HG03159 (cell line): ENCODE measurements around the gene ZNF581.

Experiments used
- ATAC-seq: cut with Tn5 transposase; IDR thresholded peaks from one replicate; pipeline ENCODE4 v1.9.1; 2021; ENCODE audit warnings: mild to moderate bottlenecking, moderate library complexity; ENCODE audit not compliant: unreplicated experiment

Gene ZNF581

GRCh38 chr19:55677572-55678028 is 34.2 kb downstream of the ZNF581 start:
- ATAC-seq: no peak

DNA sequence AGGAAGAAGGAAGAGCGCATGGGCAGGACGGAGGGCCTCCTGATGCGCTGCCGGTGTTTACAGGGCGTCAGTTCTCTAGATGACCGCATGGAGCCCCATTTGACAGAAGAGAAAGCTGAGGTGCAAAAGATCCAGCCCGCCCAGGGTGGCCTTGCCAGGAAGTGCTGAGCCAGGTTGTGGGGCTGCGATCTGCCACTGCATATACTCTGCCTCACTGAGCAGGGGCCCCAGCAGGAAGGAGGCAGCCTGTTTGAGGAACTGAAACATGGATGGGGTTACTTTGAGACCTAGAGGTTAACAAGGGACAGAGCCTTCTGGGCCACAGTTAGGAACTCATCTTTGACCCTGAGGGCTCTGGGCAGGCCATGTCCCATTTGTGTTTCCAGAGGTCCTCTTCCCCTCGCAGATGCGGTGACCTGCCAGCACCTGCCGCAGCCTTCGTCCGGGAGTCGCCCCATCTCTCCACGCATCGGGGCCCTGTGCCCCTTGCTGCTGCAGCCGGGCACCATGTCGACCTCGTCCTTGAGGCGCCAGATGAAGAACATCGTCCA is 34.7 kb downstream of the ZNF581 start:
- ATAC-seq: peak; percentile 76

- no peak for ATAC-seq
Measured at GRCh38 chr19:55679343-55680257, 36.2 kb downstream of the ZNF581 start.

- no peak for ATAC-seq
Measured at GRCh38 chr19:55680339-55681130, 37.1 kb downstream of the ZNF581 start.

GRCh38 chr19:55681131-55682092 is 38.0 kb downstream of the ZNF581 start:
- no peak for ATAC-seq

DNA sequence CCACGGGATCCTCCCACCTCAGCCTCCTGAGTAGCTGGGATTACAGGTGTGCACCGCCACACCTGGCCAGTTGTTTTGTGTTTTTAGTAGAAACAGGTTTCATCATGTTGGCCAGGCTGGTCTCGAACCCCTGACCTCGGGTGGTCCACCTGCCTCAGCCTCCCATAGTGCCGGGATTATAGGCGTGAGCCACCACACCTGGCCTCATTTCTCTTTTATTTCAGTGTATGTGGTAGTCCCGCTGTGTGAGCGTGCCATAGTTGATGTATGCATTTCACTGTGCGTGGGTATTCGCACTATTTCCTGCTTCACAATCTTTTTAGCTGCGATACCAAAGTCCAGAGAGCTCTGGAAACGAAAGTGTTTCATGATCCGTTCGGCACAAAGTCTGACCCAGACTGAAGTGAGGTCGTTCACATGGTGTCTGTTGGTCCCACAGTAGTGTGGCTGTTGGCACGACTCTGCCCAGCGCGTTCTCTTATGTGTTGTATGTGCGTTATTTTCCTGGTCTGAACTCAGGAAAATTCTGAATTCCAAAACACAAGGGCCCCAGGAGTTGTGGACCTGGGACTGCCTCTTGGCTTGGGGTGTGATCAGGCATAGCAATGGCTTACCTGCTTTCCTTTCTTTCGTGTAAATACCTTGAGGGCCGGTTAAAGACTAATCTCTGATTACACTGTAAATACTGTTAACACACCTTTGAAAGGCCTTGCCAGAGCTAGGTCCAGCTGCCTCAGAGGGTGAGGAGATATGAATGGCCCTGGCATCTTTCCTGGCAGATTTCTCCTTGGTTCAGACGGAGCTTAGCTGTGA is 40.2 kb downstream of the ZNF581 start:
- ATAC-seq: no peak

- ATAC-seq: no peak
Measured at GRCh38 chr19:55684946-55685681, 41.7 kb downstream of the ZNF581 start.

DNA sequence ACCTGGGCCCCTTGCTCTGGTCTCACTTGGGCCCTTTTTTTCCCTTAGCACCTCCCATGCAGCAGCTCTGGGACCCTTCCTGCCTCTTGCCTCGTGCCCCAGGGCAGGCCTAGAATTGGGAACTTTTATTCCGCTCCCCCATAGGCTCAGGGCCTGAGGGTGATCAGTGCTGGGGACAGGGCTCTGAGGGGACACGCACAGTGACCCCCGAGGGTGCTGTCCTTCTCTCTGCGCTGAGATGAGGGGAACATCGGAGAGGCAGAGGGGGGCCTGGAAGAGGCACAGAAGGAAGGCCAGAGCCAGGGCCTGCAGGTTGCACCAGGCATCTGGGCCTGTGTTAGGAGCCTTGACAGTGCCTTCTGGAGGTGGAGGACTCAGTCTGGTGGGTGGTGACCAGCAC is 42.3 kb downstream of the ZNF581 start:
- no peak for ATAC-seq

DNA sequence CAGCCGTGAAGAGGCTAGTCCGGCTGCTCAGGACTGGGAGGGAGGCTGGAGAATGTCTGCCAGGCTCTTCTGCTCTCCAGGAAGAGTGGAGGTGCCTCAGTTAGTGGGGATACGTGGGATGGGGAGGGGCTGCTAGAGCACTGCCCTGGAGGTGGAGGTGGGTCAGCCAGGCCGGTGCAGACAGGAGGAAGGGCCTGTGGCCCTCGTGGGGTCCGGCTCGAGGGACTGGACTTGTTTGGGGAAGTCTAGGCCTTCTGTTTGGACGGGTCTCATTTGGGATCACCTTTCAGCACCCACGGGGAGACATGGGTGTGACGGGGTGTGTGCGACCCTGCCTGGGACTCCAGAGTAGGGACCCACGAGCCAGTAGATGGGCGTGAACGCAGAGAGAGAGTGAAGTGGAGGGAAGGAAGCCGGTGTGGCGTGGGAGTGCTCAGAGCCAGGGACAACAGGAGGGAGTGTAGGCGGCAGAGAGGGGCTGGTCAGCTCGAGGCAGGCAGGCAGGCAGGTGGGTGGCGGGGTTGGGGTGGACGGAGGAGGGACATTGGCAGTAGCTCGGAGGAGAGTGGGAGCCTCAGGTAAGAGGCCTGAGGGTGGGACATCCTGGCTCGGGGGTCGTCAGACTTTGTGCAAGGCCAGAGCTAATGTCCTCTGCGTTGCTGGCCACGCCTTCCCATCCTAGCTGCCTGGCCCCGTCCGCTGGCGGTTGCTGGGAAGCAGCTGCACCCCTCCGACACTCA is 43.0 kb downstream of the ZNF581 start:
- no peak for ATAC-seq

DNA sequence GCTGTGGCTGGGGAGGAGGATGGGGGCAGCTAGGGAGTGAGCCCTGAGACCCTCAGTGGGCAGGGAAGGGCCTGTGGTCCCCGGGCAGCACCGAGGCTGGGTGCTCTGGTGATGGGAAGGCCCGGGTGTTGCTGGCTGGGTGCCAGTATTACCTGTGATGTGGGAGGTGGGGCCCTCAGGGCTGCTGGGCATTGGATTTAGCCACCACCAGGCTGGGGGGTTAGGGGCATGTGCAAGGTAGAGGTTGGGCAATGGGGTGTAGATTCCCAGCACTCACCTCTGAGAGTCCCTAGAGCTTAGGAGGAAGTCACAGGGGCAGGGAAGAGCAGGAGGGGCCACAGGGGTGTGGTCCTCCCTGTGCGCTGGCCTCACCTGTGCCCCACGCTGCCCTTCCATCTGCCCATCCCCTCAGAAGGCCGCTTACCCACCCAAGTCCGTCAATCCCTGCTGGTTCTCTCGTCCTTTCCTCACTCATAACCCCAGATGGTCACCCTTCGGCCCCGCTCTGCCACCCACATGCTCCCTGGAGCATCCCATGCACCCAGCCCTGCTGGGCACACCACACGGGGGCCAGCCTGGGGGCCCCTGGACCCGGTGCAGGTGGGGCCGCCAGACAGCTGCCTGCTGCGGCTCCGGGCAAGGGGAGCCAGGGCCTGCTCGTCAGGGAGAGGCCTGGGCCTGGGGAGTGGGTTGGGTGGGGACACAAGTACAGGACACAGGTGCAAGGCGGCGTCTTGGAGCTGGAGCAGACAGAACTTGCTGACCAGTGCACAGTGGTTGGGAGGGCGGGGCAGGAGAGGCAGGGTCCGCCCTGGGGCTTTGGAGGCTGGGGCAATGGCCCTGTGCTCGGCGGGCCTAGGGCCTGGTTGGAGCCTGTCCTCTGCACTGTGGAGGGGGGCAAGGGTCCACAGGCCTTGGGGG is 44.1 kb downstream of the ZNF581 start:
- ATAC-seq: no peak

DNA sequence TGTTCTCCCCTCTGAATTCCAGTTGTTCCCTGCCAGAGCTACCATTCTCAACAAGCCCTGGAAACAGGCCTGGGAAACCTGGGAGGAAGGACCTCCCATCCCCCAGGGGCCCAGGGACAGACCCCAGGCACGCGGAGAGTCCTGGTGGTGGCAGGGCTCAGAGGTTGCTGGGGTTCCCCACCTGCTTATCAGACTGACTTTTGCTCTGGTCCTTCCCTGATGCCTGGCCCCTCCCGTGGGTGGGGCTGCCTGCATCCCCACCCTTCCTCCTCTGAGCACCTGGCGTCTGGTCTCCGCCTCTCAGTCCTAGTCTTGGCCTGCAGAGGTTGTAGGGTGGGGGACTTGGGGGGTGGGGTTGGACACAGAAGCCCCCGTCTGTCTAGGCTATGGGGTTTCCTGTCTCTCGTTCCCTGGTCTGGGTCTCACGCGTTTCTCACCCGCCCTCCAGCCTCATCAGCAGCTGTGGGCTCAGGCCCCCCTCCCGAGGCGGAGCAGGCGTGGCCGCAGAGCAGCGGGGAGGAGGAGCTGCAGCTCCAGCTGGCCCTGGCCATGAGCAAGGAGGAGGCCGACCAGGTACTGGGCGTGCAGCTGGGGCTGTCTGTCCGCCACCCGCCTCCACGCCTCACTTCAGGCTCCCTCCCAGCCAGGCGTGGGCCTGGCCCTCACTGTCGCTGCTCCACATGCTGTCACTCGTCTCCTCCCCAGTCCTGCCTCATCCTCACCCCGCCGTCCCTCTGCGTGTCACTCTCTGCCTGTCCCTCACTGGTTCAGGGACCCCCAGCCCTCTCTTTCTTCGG is 45.2 kb downstream of the ZNF581 start:
- no peak for ATAC-seq

GRCh38 chr19:55689411-55690108 is 46.1 kb downstream of the ZNF581 start:
- no peak for ATAC-seq

DNA sequence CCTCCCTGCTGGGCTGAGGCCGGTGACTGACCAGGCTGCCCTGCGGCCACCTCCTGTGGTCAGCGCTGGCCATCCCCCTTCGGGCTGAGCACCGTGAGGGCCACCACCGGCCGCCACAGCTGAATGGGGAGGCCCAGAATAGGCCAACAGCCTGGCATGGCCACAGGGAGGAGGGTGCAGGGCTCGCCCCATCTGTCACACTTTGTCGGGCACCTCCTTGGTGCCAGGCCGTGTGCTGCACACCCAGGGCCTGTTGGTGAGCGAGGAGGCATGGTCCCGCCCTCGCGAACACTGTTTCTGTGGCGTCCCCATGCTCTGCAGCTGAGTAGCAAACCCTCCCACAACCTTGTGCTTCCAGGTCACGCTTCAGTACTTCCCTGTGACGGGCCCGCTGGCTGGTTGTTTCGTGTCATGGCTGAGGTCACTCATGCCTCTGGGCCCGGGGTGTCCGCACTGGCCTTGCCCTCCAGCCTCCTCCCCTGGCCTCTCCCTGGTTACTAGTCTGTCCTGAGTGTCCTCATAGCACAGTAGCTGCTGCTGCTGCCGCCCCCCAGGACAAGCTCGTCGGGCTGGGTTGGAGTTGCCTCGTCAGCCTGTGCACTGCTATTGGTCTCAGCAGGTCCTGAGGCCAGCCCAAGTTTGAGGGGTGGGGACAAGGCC is 46.8 kb downstream of the ZNF581 start:
- ATAC-seq: no peak

- no peak for ATAC-seq
Measured at GRCh38 chr19:55690769-55691545, 47.5 kb downstream of the ZNF581 start.
